H1 (cell line): Measurements from ENCODE around the gene HAVCR2. TPM values are rescaled to one million over a fixed set of nuclear protein-coding genes. Genes with fewer than 3 reads are reported as not detected.

ENCODE experiments used
- CTCF ChIA-PET: fragments of 300-600 bp; sonication (Branson Sonifier 250); formaldehyde crosslinking; loops from one replicate; lab custom pipeline; 2021; ENCODE audit not compliant: partially characterized antibody; lab: Charles Lee
- POLR2A ChIA-PET: fragments of 300-600 bp; sonication (Branson Sonifier 250); formaldehyde crosslinking; loops from one replicate; lab custom pipeline; 2021; ENCODE audit warnings: inconsistent platforms; ENCODE audit not compliant: partially characterized antibody; lab: Charles Lee
- DNase-seq, 2 experiments: peaks; one replicate each; pipeline versions ENCODE4 v3.0.0 to v3.0.0-alpha.2; 2010 to 2022; ENCODE audit warnings: low spot score in 2 of 2, low read depth in 1 of 2, mixed read lengths in 1 of 2
- FAIRE-seq: peaks from 2 replicates; lab custom pipeline; 2011; peaks lifted over from hg19 to GRCh38; lab: Jason Lieb, UNC
- H2AFZ ChIP-seq: 2 replicates; pipeline ENCODE4 v1.8.1; 2012; ENCODE audit warnings: low read length, inconsistent platforms
- H2AK5ac ChIP-seq: 2 replicates; pipeline ENCODE4 v1.6.1; 2013; ENCODE audit warnings: low read depth, low read length
- H2BK120ac ChIP-seq: replicated peaks from 2 replicates; pipeline ENCODE3; 2013; ENCODE audit warnings: low read depth, low read length, inconsistent platforms
- H2BK12ac ChIP-seq: 2 replicates; pipeline ENCODE4 v1.6.1; 2013; ENCODE audit warnings: low read depth, low read length
- H2BK15ac ChIP-seq: 2 replicates; pipeline ENCODE4 v1.6.1; 2013; ENCODE audit warnings: low read length
- H2BK20ac ChIP-seq: 2 replicates; pipeline ENCODE4 v1.6.1; 2013; ENCODE audit warnings: low read length
- H2BK5ac ChIP-seq: 2 replicates; pipeline ENCODE4 v1.6.1; 2013; ENCODE audit warnings: low read depth, low read length
- H3K14ac ChIP-seq: 2 replicates; pipeline ENCODE4 v1.6.1; 2013; ENCODE audit warnings: inconsistent platforms; ENCODE audit not compliant: insufficient read length
- H3K18ac ChIP-seq: 2 replicates; pipeline ENCODE4 v1.6.1; 2013; ENCODE audit warnings: low read length; ENCODE audit errors: extremely low read depth
- H3K23ac ChIP-seq: 2 replicates; pipeline ENCODE4 v1.6.1; 2013; ENCODE audit warnings: inconsistent platforms; ENCODE audit not compliant: insufficient read length
- H3K23me2 ChIP-seq: 2 replicates; pipeline ENCODE4 v1.6.1; 2013; ENCODE audit warnings: low read depth, low read length
- H3K27ac ChIP-seq: 2 replicates; pipeline ENCODE4 v1.6.1; 2011; ENCODE audit warnings: low read depth, low read length, inconsistent platforms
- H3K27me3 ChIP-seq, 4 experiments: replicated peaks in 1 of 4; 1 replicate in 1 of 4; 2 replicates in 3 of 4; pipeline versions ENCODE4 v1.6.1 to v1.8.1; 2011 to 2013; ENCODE audit warnings: low read length in 3 of 4, mild to moderate bottlenecking in 3 of 4, inconsistent platforms in 2 of 4, mixed read lengths in 2 of 4, moderate library complexity in 1 of 4; ENCODE audit not compliant: control insufficient read depth in 3 of 4, insufficient read depth in 3 of 4; ENCODE audit errors: extremely low read depth in 1 of 4
- H3K36me3 ChIP-seq, 4 experiments: 2 replicates each; pipeline versions ENCODE4 v1.6.1 to v1.8.1; 2011 to 2013; ENCODE audit warnings: mild to moderate bottlenecking in 4 of 4, low read length in 3 of 4, moderate library complexity in 2 of 4, control low read depth in 1 of 4, inconsistent platforms in 1 of 4; ENCODE audit not compliant: insufficient read depth in 4 of 4, control insufficient read depth in 2 of 4
- H3K4ac ChIP-seq: replicated peaks from 2 replicates; pipeline ENCODE3; 2013; ENCODE audit warnings: low read length, low read depth, mixed read lengths, inconsistent platforms; ENCODE audit not compliant: insufficient read length
- H3K4me1 ChIP-seq, 4 experiments: replicated peaks in 1 of 4; 1 replicate in 1 of 4; 2 replicates in 3 of 4; pipeline versions ENCODE4 v1.6.1 to v1.8.1; 2011 to 2013; ENCODE audit warnings: low read length in 3 of 4, inconsistent platforms in 2 of 4, mixed read lengths in 1 of 4; ENCODE audit not compliant: insufficient read depth in 4 of 4, control insufficient read depth in 3 of 4
- H3K4me2 ChIP-seq, 2 experiments: 2 replicates each; pipeline versions ENCODE4 v1.6.1 to v1.8.1; 2011 to 2013; ENCODE audit warnings: low read depth in 2 of 2, low read length in 2 of 2, control low read depth in 1 of 2, inconsistent platforms in 1 of 2, mild to moderate bottlenecking in 1 of 2; ENCODE audit not compliant: insufficient read depth in 1 of 2
- H3K4me3 ChIP-seq, 4 experiments: fragments of 200-600, 300-600 bp in 1 of 4; sonication (generic), shearing (Covaris generic), sonication (Bioruptor Twin) in 1 of 4; 2 replicates each; pipeline versions ENCODE4 v1.5.1 to v1.8.1; 2011 to 2016; ENCODE audit warnings: low read length in 4 of 4, low read depth in 3 of 4, control low read depth in 2 of 4, inconsistent platforms in 2 of 4, mild to moderate bottlenecking in 2 of 4, mixed read lengths in 1 of 4, moderate library complexity in 1 of 4; ENCODE audit not compliant: insufficient read depth in 2 of 4; ENCODE audit errors: extremely low read depth in 1 of 4
- H3K56ac ChIP-seq: replicated peaks from 2 replicates; pipeline ENCODE3; 2013; ENCODE audit warnings: low read depth, mild to moderate bottlenecking, mixed read lengths, low read length, inconsistent platforms; ENCODE audit not compliant: insufficient read length
- H3K79me1 ChIP-seq: 2 replicates; pipeline ENCODE4 v1.6.1; 2013; ENCODE audit warnings: low read depth, low read length, control low read depth
- H3K79me2 ChIP-seq, 2 experiments: 2 replicates each; pipeline versions ENCODE4 v1.6.1 to v1.8.1; 2012 to 2013; ENCODE audit warnings: low read length in 2 of 2, mild to moderate bottlenecking in 2 of 2, inconsistent platforms in 1 of 2; ENCODE audit not compliant: insufficient read depth in 2 of 2, control insufficient read depth in 1 of 2
- H3K9ac ChIP-seq, 4 experiments: replicated peaks in 1 of 4; 1 replicate in 1 of 4; 2 replicates in 3 of 4; pipeline versions ENCODE4 v1.6.1 to v1.8.1; 2011 to 2013; ENCODE audit warnings: low read depth in 3 of 4, low read length in 3 of 4, control low read depth in 2 of 4, mild to moderate bottlenecking in 2 of 4, moderate library complexity in 2 of 4, inconsistent platforms in 1 of 4; ENCODE audit errors: extremely low read depth in 1 of 4
- H3K9me3 ChIP-seq, 2 experiments: 2 replicates each; pipeline versions ENCODE4 v1.6.1 to v1.8.1; 2012 to 2013; ENCODE audit warnings: mild to moderate bottlenecking in 2 of 2, moderate library complexity in 2 of 2, control low read depth in 1 of 2, inconsistent platforms in 1 of 2, low read depth in 1 of 2, low read length in 1 of 2, mixed read lengths in 1 of 2; ENCODE audit not compliant: insufficient read depth in 2 of 2
- H4K20me1 ChIP-seq, 2 experiments: replicated peaks in 1 of 2; 2 replicates each; pipeline versions ENCODE3 to v1.8.1; 2011 to 2013; ENCODE audit warnings: inconsistent platforms in 2 of 2, low read length in 2 of 2, mild to moderate bottlenecking in 1 of 2; ENCODE audit not compliant: insufficient read depth in 2 of 2, control insufficient read depth in 1 of 2
- H4K5ac ChIP-seq: 2 replicates; pipeline ENCODE4 v1.6.1; 2013; ENCODE audit warnings: low read length, low read depth, mixed read lengths, inconsistent platforms; ENCODE audit not compliant: insufficient read length
- H4K8ac ChIP-seq: 2 replicates; pipeline ENCODE4 v1.8.0; 2013; ENCODE audit warnings: mild to moderate bottlenecking, moderate library complexity, low read length, inconsistent platforms; ENCODE audit not compliant: insufficient read depth; ENCODE audit errors: extremely low read depth
- H4K91ac ChIP-seq: replicated peaks from 2 replicates; pipeline ENCODE3; 2013; ENCODE audit warnings: low read length, mixed read lengths, inconsistent platforms; ENCODE audit not compliant: insufficient read length
- BCL11A ChIP-seq, 2 experiments: IDR thresholded peaks; one replicate each; pipeline ENCODE4 v1.6.1; 2011; ENCODE audit warnings: low read depth in 2 of 2, low read length in 2 of 2, mild to moderate bottlenecking in 2 of 2
- BRCA1 ChIP-seq: IDR thresholded peaks from 2 replicates; pipeline ENCODE4 v1.6.1; 2012; ENCODE audit warnings: low read depth, low read length, improper control_type of control experiment
- TCF12 ChIP-seq: IDR thresholded peaks from 2 replicates; pipeline ENCODE4 v1.6.1; 2011; ENCODE audit warnings: low read depth, mild to moderate bottlenecking, low read length
- WGBS, 2 experiments: shearing (Covaris generic) in 1 of 2; methylation state at CpG; one replicate each; pipeline versions ENCODE4 v1.1.6 to v1.1.7; 2013 to 2015; ENCODE audit warnings: low lambda C conversion rate in 2 of 2, mixed read lengths in 2 of 2, inconsistent platforms in 1 of 2, low coverage in 1 of 2, missing lambda C conversion rate in 1 of 2; ENCODE audit not compliant: insufficient replicate concordance in 2 of 2, insufficient coverage in 1 of 2, insufficient read length in 1 of 2; ENCODE audit errors: extremely low coverage in 1 of 2, missing lambda C conversion rate in 1 of 2; 5-methylcytosine and 5-hydroxymethylcytosine counted together
- polyA plus RNA-seq, 7 experiments: library from polyadenylated mRNA; depleted of rRNA in 3 of 7; stranded (reverse) in 5 of 7; unstranded in 2 of 7; fragments of >200 nt in 5 of 7; fragments of 200-250 nt in 2 of 7; gene quantifications; 1 replicate in 5 of 7; 2 replicates in 1 of 7; 4 replicates in 1 of 7; pipeline versions ENCODE4 v1.2.1 to v1.2.3, GENCODE V29; 2011 to 2013; ENCODE audit warnings: missing spikeins in 2 of 7, mixed read lengths in 2 of 7
- total RNA-seq: library from RNA; stranded (reverse); fragmentation: NEBNext Ultra II Directional; extraction: Animal tissue kit (Norgen Biotek cat#: 25700); gene quantifications from 2 replicates; pipeline ENCODE4 v1.2.1, GENCODE V29; 2021

Gene HAVCR2
- total and polyA plus RNA-seq, 2 of the 8 experiments (the other 6 are each of a cell fraction or from before 2014, with no cell fraction given): 0.03 TPM; not detected in 1

DNA sequence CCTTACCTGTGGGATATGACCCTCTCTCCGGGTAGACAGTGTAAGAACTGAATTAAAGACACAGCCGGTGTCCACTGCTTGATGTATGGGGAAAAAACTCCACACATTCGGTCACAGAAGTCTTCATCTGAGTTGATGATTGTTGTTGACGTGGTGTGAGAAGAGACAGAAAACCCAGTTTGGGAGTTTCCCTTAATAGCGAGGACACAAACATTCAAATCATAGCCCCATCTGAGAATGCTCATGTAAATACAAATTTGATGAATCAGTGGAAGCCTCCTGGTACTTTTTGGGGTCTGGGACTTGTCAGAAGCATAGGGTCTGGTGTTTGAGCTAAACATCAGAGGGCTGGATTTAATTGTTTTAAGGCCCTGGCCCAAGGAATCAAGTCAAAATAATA is 60.9 kb downstream of the HAVCR2 start:
- Histone ChIP-seq H2BK5ac (no peak overlapping the region), H3K4me3 (no peak overlapping the region), H3K4ac (no peak overlapping the region), H3K79me1 (no peaks in the 10 kb centered on the region), H2AFZ (no peak overlapping the region), H3K79me2 (no peaks in the 10 kb centered on the region), H3K18ac (no peak overlapping the region), H3K56ac (no peak overlapping the region), H2BK20ac (no peak overlapping the region), H3K4me1 (peaks cover 0 to 8% (median 1%) of the 10 kb centered on the region in 4 experiments; a peak in 3 of 7 replicates), H4K91ac (no peak overlapping the region), H2BK120ac (no peak overlapping the region), H2AK5ac (no peak overlapping the region), H3K36me3 (no peaks in the 10 kb centered on the region), H3K9ac (no peak overlapping the region), H3K9me3 (no peaks in the 10 kb centered on the region), H3K4me2 (no peak overlapping the region), H3K27me3 (no peaks in the 10 kb centered on the region), H3K23ac (no peak overlapping the region), H4K20me1 (no peaks in the 10 kb centered on the region), H3K14ac (no peak overlapping the region), H2BK15ac (no peak overlapping the region), H3K27ac (no peak overlapping the region), H2BK12ac (no peak overlapping the region), H4K5ac (no peak overlapping the region), H4K8ac (no peak overlapping the region), H3K23me2 (no peaks in the 10 kb centered on the region)
- POLR2A ChIA-PET: no interaction called here
- CTCF ChIA-PET: interaction anchor here (0.6 to 1.1 kb wide), 2 partner anchors 10 to 115 kb away, joined by 3 to 4 read pairs; no protein-coding TSS in a partner anchor
- TF ChIP-seq TCF12: no peak
- TF ChIP-seq BCL11A (IDR thresholded peaks at IDR 0.05; ENCODE audit: low read depth in 2 of 2, low read length in 2 of 2): no peak
- TF ChIP-seq BRCA1: no peak
- 96% methylated on average over 5 of the region's 5 CpGs; no CpG with 5 or more reads in 1 of the 2 experiments for WGBS, 2 experiments
- FAIRE-seq: no peak
- no peak for DNase-seq
